HG02798 (cell line): Measurements from ENCODE around the gene NKAP.
"Not testable (repeated sequence)": the region's sequence is repeated elsewhere in the genome, so short reads cannot be mapped to it uniquely, and the experiment has no call there.

Experiments
- ATAC-seq: cut with Tn5 transposase; IDR thresholded peaks from one replicate; pipeline ENCODE4 v1.9.1; 2021; ENCODE audit warnings: mild to moderate bottlenecking; ENCODE audit not compliant: unreplicated experiment, poor library complexity

The NKAP gene

GRCh38 chrX:119942173-119942819 lies 1.3 kb downstream of the NKAP start:
- no peak for ATAC-seq

- ATAC-seq = no peak
Observed at GRCh38 chrX:119941336-119941735, 2.2 kb downstream of the NKAP start.

- no peak for ATAC-seq
Observed at GRCh38 chrX:119935215-119935874, 8.2 kb downstream of the NKAP start.

- not testable (repeated sequence) for ATAC-seq
Observed at GRCh38 chrX:119922391-119922790, 21.2 kb downstream of the NKAP start.

- no peak for ATAC-seq
Observed at GRCh38 chrX:119919835-119920585, 23.5 kb downstream of the NKAP start.

GRCh38 chrX:119917877-119918276 lies 25.7 kb downstream of the NKAP start:
- no peak for ATAC-seq

- no peak for ATAC-seq
Observed at GRCh38 chrX:119916310-119916709, 27.2 kb downstream of the NKAP start.

- ATAC-seq = no peak
Observed at GRCh38 chrX:119900976-119901375, 42.6 kb downstream of the NKAP start.

- ATAC-seq = no peak
Observed at GRCh38 chrX:119899125-119899524, 44.4 kb downstream of the NKAP start.

GRCh38 chrX:119895843-119896326 lies 47.7 kb downstream of the NKAP start, which contains the start of gene AKAP14:
TSS of gene AKAP14 (plus strand) at chrX:119895893. CDS start at chrX:119903224, 7,331 bp downstream.
- no peak for ATAC-seq

GRCh38 chrX:119891961-119892692 lies 51.4 kb downstream of the NKAP start:
- not testable (repeated sequence) for ATAC-seq

GRCh38 chrX:119890626-119891025 lies 52.9 kb downstream of the NKAP start:
- ATAC-seq = not testable (repeated sequence)

GRCh38 chrX:119887721-119888425 lies 55.7 kb downstream of the NKAP start:
- ATAC-seq = peak; percentile 79

- ATAC-seq = no peak
Observed at GRCh38 chrX:119885554-119886428, 57.8 kb downstream of the NKAP start.

GRCh38 chrX:119880552-119881437 lies 62.8 kb downstream of the NKAP start:
- peak; percentile 81 for ATAC-seq

GRCh38 chrX:119880076-119880475 lies 63.5 kb downstream of the NKAP start:
- no peak for ATAC-seq

GRCh38 chrX:119878740-119879139 lies 64.8 kb downstream of the NKAP start:
- no peak for ATAC-seq
